Activated CD4-positive, CD25-positive, alpha-beta regulatory T cell treated with anti-CD3 and anti-CD28 coated beads, Interleukin-2, amount 50 U/mL, for 16 hours (primary cell): ENCODE data around the gene SPDEF.

Experiments
- DNase-seq: peaks from one replicate; pipeline ENCODE4 v3.0.0-alpha.2; 2020; ENCODE audit warnings: low read depth, low spot score

Gene SPDEF

DNA sequence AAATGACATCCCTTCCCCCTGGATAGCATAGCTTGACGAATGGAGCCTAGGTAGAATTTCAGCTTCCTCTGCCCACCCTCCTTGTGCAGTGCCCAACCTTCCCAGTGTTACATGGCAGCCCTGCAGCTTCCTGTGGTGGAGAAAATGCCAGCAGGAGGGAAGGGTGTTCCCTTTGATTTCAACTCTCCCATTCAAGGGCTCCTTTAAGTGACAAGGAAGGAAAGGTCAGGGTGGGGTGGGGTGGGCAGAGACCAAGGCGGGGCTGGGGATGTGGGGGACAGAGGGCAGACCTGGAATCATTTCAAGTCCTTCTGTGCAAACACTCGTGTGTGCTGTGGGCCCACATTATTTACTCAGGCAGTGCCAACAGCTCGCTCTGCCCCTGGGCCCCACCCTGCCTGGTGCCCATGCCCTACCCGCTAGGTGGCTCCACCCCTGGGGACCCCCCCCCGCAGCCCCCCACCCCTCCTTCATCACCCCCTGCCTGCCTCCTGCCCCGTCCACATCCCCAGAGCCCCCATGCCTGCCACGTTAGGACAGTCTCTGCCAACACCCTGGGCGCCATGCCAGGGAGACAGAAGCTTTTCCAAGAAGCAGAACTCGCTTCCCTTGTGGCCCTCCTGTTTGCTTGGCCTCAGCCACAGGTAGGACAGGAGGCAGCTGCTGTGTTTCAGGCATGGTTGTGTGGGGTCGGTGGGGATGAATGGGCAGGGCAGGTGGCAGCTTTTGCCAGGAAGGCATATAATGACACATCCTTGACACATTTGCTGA lies 9.4 kb downstream of the SPDEF start:
- DNase-seq: no peak

GRCh38 chr6:34544776-34545471 lies 11.2 kb downstream of the SPDEF start:
- DNase-seq: no peak

GRCh38 chr6:34544052-34544604 lies 12.0 kb downstream of the SPDEF start:
- DNase-seq: no peak

DNA sequence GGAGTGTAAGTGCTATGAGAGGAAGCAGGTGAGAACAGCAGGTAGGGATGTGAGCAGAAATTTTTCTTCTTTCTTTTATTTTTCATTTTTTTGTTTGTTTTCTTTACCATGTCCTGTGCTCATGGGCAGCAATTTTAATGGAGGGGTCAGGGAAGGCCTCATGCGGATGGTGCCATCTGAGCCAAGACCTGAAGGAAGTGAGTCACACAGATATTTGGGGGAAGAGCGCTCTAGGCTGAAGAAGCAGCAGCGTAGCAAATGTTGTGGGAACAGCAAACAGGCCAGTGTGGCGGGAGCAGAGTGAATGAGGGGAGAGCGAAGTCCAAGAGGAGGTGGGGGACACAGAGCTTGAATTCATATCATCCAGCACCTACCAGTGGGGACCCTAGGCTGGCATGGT lies 12.7 kb downstream of the SPDEF start:
- no peak for DNase-seq

- no peak for DNase-seq
Observed at GRCh38 chr6:34540841-34541240, 15.3 kb downstream of the SPDEF start.

- DNase-seq: no peak
Observed at GRCh38 chr6:34540222-34540621, 15.9 kb downstream of the SPDEF start.

DNA sequence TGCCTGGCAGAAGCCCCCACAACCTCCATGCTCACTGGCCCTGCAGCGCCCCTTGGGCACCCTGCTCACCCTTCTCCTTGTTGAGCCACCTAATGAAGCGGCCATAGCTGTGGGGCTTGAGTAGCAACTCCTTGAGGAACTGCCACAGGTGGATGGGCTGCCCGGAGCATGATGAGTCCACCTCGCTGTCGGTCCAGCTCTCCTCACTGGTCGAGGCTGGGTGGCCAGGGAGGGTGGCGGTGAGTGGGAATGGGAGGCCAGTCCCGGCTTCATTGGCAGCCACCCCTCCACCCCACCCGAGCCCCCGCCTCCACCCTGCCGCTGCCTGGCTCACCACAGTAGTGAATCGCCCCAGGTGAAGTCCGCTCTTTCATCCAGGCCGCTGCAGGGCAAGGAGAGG lies 16.9 kb downstream of the SPDEF start:
- no peak for DNase-seq

GRCh38 chr6:34538581-34538980 lies 17.5 kb downstream of the SPDEF start:
- no peak for DNase-seq

- DNase-seq: no peak
Observed at GRCh38 chr6:34537922-34538550, 18.1 kb downstream of the SPDEF start.

DNA sequence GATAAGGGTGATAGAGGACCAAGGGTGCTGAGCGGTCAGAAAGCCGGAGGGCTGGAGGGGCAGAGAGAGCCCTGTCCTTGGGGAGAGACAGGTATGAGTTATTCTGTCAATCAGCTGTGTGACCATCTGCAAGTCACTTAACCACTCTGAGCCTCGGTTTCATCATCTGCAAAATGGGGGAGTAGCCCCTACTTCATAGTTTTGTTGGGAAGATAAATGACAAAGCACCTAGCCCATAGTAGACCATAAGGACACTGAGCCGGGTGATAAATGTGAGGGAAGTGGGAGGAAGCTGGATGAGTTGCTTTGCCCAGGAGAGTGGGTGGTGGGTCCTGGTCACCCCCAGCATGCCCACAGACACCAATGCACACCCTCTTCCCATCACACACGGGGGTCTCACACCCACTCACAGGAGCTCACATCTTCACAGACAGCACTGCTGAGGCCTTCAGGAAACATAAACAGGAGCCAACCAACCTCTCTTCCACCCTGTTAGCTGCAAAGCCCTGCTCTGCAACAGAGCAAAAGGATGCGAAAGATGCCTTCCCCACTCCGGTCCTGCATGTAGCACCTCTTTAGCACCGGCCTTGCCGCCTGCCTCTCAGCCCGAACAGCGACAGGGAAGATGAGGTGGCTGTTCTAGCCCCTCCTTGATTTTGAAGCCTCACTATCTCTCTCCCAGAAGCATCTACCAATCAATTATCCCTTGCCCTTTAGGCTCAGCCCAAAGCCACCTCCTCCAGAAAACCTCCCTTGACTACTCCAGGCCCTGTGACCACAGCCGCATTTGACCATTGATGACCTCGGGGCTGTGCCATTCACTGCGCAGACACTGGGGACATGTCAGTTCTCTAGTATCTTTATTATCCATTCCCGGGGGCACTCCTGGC lies 18.9 kb downstream of the SPDEF start:
- DNase-seq: no peak

- no peak for DNase-seq
Observed at GRCh38 chr6:34536251-34536958, 19.7 kb downstream of the SPDEF start.

DNA sequence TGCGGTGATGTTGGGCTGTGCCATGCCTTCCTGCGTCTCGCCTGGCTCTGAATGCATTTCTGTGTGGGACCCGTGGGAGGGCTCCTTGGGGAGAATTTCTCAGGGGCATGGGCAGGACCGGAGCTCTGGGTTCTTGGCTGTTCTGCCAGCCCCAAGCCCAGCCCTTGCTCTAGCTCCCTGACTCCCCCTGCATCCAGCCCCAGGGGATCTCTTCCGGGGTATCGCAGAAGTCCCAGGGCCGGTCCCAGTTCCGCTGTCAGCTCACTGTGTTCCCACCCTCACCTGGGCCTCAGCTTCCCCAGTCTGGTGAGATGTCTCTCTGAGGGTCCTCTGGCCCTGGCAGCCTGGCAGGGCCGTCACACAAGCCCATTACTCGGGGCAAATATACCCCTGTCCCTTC lies 20.5 kb downstream of the SPDEF start:
- DNase-seq: no peak

DNA sequence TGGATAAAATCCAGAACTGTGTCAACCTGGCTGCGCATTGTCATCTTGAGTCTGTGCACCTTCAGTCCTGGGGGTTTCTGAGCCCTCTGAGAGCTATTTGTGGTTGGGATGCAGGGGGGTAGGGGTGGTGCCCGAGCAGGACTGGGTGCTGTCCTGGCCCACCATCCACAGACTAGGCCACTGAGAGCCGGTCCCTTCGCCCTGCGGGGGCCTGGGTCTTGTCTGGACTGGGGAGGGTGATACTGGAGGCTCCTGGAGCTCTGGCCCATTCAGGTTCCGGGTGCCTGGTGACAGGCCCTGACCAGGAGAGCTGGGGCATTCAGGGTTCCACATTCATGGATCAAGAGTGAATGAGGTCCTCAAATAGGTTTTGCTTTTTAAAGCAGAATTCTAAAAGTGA lies 20.9 kb downstream of the SPDEF start:
- no peak for DNase-seq

DNA sequence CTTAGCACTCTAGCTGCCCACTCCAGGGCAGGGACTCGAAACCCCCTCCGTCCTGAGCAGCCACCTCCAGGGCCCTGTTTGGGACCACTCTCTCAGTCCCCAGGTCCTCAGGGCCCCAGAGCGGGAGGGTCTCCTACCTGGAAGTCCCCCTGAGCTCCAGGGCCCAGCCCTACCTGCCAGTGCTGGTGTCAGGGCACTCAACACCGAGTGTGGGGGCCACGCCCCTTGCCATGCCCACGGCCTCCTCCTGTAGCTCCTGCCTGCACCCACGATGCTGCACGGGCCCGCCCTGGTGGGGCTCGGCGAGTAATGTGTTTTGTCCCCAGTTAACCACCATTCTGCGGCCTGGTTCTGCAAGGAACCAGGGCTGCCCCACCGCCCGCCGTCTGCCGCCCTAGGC lies 21.5 kb downstream of the SPDEF start:
- DNase-seq: no peak

GRCh38 chr6:34534146-34534545 lies 22.0 kb downstream of the SPDEF start:
- DNase-seq: no peak

- DNase-seq: no peak
Observed at GRCh38 chr6:34532230-34532629, 23.9 kb downstream of the SPDEF start.

- DNase-seq: no peak
Observed at GRCh38 chr6:34531580-34532201, 24.4 kb downstream of the SPDEF start.

DNA sequence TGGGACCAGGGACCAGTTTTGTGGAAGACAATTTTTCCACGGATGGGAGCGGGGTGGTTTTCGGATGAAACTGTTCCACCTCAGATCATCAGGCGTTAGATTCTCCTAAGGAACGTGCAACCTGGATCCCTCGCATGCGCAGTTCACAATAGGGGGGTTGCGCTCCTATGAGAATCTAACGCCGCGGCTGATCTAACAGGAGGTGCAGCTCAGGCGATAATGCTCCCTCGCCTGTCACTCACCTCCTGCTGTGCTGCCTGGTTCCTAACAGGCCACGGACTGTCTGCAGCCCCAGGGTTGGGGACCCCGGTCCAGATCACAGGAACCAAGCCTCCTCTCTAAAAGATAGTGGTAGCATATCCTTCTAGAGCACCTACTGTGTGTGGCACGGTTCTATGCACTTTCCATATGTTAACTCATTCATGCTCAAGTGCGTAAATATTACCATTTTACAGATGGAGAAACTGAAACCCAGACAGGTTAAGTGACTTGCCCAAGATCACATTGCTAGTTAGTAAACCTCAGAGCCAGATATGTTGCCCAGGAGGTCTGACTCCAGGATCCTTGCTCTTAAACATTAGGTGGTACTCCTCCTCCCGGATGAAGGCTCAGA lies 25.3 kb downstream of the SPDEF start:
- DNase-seq: no peak

GRCh38 chr6:34529665-34530327 lies 26.3 kb downstream of the SPDEF start:
- no peak for DNase-seq
